SW 1271 (cell line): ENCODE data around the gene ZNF610.

Experiments used
- DNase-seq, 2 experiments: peaks; one replicate each; lab custom pipeline; 2025; lab: John Stamatoyannopoulos, UW

ZNF610 gene

DNA sequence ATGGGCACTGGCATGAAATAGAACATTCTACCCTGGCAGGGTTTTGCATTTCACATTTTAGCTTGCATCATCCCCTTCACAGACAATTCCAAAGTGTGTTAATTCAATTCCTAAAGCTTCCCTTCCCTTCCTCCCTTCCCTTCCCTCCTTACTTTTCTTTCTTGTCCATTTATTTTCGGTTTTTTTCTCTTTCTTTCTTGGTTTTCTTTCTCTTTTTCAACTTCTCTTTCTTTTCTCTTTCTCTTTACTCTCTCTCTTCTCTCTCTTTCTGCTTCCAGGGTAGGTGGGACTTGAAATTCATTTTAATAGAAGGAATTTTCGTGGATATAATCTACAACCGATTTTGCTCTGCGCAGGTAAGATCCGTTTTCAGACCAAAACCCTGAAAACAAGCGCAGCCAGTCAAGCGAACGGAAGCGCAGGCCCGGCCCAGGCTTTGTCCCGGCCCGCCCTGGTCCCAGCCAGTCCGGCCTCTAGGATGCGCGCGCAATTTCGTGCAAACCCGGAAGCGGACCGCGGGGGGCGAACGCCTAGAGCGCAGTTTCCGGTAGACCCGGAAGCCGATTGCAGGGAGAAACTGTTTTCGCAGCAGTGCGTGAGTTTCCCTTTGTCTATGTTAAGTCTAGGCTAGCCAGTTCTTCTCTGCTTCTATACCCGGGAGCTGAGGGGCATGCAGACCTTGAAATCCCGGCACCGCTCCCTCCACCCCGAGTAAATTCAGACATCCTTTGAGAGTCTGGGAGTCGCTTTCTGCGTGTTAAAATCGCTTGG is 61.5 kb downstream of the ZNF610 start, which contains the start of gene ZNF528:
Gene ZNF528 (plus strand): TSS at position 540 of the 771 bp plus-strand sequence. CDS start 4,165 bp downstream, outside the sequence.
- DNase-seq = no peak

DNA sequence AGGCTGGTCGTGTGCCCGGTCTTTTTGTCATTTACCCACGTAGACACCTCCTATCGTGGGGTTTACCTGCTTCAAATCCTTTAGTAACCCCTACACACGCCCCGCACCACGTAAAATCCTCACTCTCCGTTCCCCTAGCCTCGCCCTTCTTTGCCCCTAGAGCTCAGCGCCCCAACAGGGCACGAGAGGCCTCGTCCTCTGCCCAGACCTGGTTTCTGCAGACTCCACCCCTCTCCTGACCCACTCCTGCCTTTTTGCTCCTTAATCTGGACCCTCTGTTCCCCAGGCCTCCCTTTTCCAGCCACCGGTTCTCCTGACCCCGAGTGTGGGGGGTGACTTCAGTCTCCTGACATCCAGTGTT is 62.0 kb downstream of the ZNF610 start:
- no peak for DNase-seq

- DNase-seq = no peak
These were observed 74.2 kb downstream of the ZNF610 start for GRCh38 chr19:52410276-52410675.

DNA sequence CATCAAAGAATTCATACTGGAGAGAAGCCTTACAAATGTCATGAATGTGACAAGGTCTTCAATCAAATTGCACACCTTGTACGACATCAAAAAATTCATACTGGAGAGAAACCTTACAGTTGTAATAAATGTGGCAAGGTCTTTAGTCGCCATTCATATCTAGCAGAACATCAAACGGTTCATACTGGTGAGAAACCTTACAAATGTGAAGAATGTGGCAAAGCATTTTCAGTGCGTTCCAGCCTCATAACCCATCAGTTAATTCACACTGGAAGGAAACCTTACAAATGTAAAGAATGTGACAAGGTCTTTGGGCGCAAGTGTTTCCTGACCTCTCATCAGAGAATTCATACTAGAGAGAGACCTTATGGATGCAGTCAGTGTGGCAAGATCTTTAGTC is 79.7 kb downstream of the ZNF610 start:
- DNase-seq = no peak
